Ectodermal cell (in vitro differentiated cells): ENCODE measurements around the gene SETD2.
"Not testable (repeated sequence)": the region's sequence is repeated elsewhere in the genome, so short reads cannot be mapped to it uniquely, and the experiment has no call there.

Source experiments
- H3K27ac ChIP-seq: 2 replicates; pipeline ENCODE4 v1.7.0; 2013; ENCODE audit warnings: mild to moderate bottlenecking, low read depth, low read length; ENCODE audit not compliant: insufficient read depth, poor library complexity, severe bottlenecking
- H3K27me3 ChIP-seq: 2 replicates; pipeline ENCODE4 v1.7.0; 2013; ENCODE audit warnings: mild to moderate bottlenecking, low read length; ENCODE audit not compliant: insufficient read depth, control insufficient read depth, poor library complexity, severe bottlenecking
- H3K36me3 ChIP-seq: one replicate; pipeline ENCODE4 v1.7.0; 2013; ENCODE audit warnings: low read length; ENCODE audit not compliant: control insufficient read depth, insufficient read depth
- H3K4me1 ChIP-seq: one replicate; pipeline ENCODE4 v1.7.0; 2013; ENCODE audit warnings: low read length; ENCODE audit not compliant: control insufficient read depth, insufficient read depth
- H3K4me3 ChIP-seq: 2 replicates; pipeline ENCODE4 v1.7.0; 2013; ENCODE audit warnings: low read depth, low read length, control low read depth; ENCODE audit not compliant: insufficient read depth
- H3K9me3 ChIP-seq: 2 replicates; pipeline ENCODE4 v1.7.0; 2013; ENCODE audit warnings: mild to moderate bottlenecking, low read length, moderate library complexity; ENCODE audit not compliant: control insufficient read depth
- WGBS, 2 experiments: methylation state at CpG; one replicate each; pipeline ENCODE4 v1.1.7; 2013; ENCODE audit warnings: missing lambda C conversion rate in 2 of 2; 5-methylcytosine and 5-hydroxymethylcytosine counted together

SETD2 gene

DNA sequence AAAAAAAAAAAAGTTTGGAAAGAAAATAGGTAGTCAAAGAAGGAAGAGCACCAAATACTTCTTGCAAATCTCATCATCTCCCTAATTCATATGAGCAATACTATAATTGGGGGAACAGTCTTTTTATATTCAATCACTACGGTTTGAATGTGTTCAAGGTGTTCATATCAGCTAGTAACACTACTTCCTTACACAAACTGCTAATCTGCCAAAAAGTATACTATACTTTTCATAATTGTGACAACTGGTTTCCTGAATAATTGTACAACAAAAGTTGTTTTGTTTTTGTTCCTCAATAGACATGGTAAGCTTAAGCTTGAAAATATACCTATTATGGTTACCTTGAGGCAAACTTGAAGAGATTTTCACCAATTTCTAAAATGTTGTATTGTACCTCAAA lies 12.1 kb downstream of the SETD2 start:
- Histone ChIP-seq H3K4me3 (no peak overlapping the region), H3K4me1 (no peaks in the 10 kb centered on the region), H3K27ac (no peak overlapping the region), H3K27me3 (no peaks in the 10 kb centered on the region), H3K9me3 (no peaks in the 10 kb centered on the region), H3K36me3 (no peaks in the 10 kb centered on the region)
- 100% methylated on average over 1 of the region's 1 CpG for WGBS, 2 experiments

DNA sequence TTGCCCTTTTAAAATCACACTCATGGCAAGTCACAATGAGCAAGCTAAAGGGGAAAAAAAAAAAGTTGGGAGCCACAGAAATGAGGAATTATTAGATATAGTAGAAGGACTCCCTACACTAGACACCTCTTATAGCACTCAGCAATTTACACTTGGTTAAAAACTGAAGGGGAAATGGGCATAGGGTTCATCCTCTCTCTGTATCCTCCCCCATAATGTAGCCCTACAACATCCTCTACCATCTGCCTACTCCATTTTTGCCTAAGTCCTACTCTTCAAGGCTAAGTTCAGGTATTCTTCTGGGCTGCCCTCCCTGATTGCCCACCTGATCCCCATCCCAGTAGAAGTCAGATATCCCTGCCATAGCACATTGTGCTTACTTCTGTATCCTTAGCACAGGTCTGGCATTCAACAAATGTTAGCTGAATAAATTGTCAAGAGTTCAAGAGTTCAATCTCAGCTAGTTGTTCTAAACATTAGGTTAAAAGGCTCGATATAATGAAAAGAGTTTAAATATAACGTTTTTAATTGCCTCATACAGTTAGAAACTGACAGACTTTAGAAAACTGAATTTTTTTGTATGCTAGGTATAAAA lies 14.5 kb downstream of the SETD2 start:
- no peaks in the 10 kb centered on the region for H3K36me3 ChIP-seq
- no peaks in the 10 kb centered on the region for H3K9me3 ChIP-seq
- H3K4me3 ChIP-seq: no peak overlapping the region
- WGBS, 2 experiments: 70 to 100% methylated on average over 1 to 2 of the region's 2 CpGs
- H3K27ac ChIP-seq: no peak overlapping the region
- no peaks in the 10 kb centered on the region for H3K4me1 ChIP-seq
- no peaks in the 10 kb centered on the region for H3K27me3 ChIP-seq

DNA sequence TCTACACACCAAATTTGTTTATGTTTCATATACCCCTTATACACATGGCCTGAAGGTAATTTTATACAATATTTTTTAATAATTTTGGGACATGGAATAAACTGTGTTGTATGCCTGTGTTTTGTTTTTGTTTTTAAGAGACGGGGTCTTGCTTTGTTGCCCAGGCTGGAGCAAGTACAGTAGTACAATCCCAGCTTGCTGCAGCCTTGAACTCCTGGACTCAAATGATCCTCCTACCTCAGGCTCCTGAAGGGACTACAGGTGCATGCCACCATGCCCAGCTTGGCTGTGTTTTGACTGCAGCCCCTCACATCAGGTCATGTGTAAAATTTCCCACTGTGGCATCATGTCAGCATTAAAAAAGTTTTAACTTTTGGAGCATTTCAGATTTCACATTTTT lies 18.6 kb downstream of the SETD2 start:
- H3K4me1 ChIP-seq: no peaks in the 10 kb centered on the region
- no peaks in the 10 kb centered on the region for H3K27me3 ChIP-seq
- no peaks in the 10 kb centered on the region for H3K36me3 ChIP-seq
- no peaks in the 10 kb centered on the region for H3K9me3 ChIP-seq
- no peak overlapping the region for H3K27ac ChIP-seq
- 92 to 100% methylated on average over 1 of the region's 1 CpG for WGBS, 2 experiments
- H3K4me3 ChIP-seq: no peak overlapping the region

DNA sequence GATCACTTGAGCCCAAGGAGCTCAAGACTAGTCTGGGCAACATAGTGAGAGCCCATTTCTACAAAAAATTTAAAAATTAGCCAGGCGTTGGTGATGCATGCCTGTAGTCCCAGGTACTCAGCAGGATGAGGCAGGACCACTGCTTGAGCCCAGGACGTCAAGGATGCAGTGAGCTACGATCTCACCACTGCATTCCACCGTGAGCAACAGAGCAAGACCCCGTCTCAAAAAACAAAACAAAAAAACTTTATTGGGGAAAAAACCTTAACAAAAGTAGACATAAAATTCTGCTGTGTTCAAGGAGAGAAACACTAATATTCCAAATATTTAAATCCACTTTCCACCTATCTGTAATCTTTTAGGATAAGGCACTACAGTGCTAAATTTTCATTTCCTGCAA lies 20.8 kb downstream of the SETD2 start:
- H3K27me3 ChIP-seq: no peaks in the 10 kb centered on the region
- WGBS, 2 experiments: 94 to 96% methylated on average over 5 of the region's 5 CpGs
- H3K9me3 ChIP-seq: no peaks in the 10 kb centered on the region
- H3K36me3 ChIP-seq: no peaks in the 10 kb centered on the region
- H3K4me1 ChIP-seq: no peaks in the 10 kb centered on the region
- no peak overlapping the region for H3K4me3 ChIP-seq
- H3K27ac ChIP-seq: no peak overlapping the region

DNA sequence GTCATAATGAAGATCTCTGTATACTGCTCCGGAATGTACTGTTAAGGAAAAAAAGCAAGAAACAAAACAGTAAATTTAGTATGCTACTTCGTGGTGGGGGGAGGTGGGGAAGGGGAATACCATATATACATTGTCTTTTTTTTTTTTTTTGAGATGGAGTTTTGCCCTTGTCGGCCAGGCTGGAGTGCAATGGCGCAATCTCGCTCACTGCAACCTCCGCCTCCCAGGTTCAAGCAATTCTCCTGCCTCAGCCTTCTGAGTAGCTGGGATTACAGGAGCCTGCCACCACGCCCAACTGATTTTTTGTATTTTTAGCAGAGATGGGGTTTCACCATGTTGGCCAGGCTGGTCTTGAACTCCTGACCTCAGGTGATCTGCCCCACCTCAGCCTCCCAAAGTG lies 21.4 kb downstream of the SETD2 start:
- not testable (repeated sequence) for H3K27ac ChIP-seq

DNA sequence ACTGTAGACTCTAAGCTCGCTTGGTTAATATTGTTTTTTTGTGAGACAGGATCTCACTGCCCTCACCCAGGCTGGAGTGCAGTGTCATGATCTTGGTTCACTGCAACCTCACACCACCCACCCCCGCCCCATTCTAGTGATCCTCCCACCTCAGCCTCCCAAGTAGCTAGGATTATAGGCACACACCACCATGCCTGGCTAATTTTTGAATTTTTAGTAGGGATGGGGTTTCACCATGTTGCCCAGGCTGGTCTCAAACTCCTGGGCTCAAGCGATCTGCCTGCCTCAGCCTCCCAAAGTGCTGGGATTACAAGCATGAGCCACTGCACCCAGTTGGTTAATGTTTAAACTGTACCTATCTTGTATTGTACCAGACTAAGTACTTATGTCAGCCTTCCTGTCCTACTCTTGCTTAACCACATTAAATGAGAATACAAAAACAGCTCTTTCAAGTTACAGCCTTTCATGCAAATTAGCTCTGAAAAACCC lies 22.9 kb downstream of the SETD2 start:
- H3K27me3 ChIP-seq, H3K4me3 ChIP-seq, H3K36me3 ChIP-seq, H3K9me3 ChIP-seq, H3K4me1 ChIP-seq, H3K27ac ChIP-seq: not testable (repeated sequence)
- WGBS, 2 experiments: 84 to 91% methylated on average over 2 to 3 of the region's 3 CpGs

More for the DNA sequence above, 21.4 kb downstream of the SETD2 start:
- H3K4me1 ChIP-seq, H3K36me3 ChIP-seq, H3K27me3 ChIP-seq, H3K9me3 ChIP-seq, H3K4me3 ChIP-seq: not testable (repeated sequence)
- 95 to 97% methylated on average over 7 of the region's 7 CpGs for WGBS, 2 experiments

DNA sequence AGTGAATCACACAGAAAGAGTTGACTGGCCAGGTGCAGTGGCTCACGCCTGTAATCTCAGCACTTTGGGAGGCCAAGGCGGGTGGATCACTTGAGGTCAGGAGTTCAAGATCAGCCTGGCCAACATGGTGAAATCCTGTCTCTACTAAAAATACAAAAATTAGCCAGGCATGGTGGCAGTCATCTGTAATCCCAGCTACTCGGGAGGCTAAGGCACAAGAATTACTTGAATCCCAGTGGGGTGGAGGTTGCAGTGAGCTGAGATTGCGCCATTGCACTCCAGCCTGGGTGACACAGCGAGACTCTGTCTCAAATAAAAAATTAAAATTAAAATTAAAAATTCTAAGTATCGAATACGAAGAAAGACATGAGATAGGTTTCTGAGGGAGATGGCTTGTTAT lies 23.4 kb downstream of the SETD2 start:
- H3K27ac ChIP-seq, H3K9me3 ChIP-seq, H3K4me3 ChIP-seq, H3K27me3 ChIP-seq, H3K4me1 ChIP-seq, H3K36me3 ChIP-seq: not testable (repeated sequence)
- 91 to 95% methylated on average over 6 to 7 of the region's 7 CpGs for WGBS, 2 experiments

DNA sequence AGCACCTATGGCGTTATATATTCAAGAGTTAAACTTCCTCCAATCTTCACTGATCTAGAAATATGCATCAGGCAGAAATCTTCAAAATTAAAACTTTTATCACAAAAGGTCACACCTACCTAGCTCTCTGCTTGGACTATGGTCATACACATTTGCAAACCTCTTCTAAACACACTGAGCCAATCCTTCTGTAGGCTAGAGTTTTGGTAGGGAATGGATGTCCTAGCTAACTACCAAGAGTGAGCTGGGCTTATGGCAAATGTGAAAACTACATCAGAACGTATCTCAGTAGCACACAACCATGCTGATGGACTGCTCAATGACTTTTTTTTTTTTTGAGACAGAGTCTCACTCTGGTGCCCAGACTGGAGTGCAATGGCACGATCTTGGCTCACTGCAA lies 29.6 kb downstream of the SETD2 start:
- no peaks in the 10 kb centered on the region for H3K36me3 ChIP-seq
- 91 to 93% methylated on average over 3 of the region's 3 CpGs for WGBS, 2 experiments
- H3K4me3 ChIP-seq: no peak overlapping the region
- H3K27me3 ChIP-seq: no peaks in the 10 kb centered on the region
- H3K9me3 ChIP-seq: no peaks in the 10 kb centered on the region
- no peaks in the 10 kb centered on the region for H3K4me1 ChIP-seq
- no peak overlapping the region for H3K27ac ChIP-seq

DNA sequence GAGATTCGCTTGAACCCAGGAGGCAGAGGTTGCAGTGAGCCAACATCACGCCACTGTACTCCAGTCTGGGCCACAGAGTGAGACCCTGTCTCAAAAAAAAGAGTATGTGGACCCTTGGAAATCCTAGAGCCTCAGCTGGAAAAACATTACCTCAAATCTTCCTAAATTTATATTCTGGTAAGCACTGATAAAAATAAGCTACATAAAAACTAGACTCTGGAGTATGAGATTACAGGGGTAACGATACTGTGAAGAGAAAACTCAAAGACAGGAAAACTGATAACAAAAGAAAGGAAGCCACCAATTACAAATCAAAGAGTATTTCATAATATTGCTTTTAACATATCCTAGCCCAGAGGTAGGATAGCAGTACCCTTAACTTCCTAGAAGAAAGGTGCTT lies 30.3 kb downstream of the SETD2 start:
- no peak overlapping the region for H3K27ac ChIP-seq
- no peaks in the 10 kb centered on the region for H3K4me1 ChIP-seq
- no peaks in the 10 kb centered on the region for H3K27me3 ChIP-seq
- no peak overlapping the region for H3K4me3 ChIP-seq
- H3K36me3 ChIP-seq: no peaks in the 10 kb centered on the region
- WGBS, 2 experiments: 89 to 93% methylated on average over 2 to 3 of the region's 3 CpGs
- H3K9me3 ChIP-seq: no peaks in the 10 kb centered on the region

DNA sequence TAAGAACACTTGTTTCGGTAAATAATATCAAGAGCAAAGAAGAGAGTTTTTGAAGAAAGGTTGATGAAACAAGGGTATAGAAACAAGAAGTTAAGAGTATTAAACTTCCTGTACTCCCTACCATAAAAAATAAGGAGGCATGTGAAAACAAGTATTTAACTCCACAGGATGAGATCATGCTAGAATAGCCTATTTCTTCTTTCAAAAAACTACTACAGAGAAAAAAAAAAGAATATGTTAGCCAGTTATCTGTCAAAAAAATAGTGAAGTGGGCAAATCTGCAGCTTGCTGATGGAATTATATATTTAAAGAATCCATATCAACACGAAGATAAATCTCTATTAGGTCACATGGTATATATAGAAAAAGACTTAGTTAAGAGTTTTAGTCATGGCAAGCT lies 33.4 kb downstream of the SETD2 start:
- Histone ChIP-seq H3K9me3 (no peaks in the 10 kb centered on the region), H3K4me3 (no peak overlapping the region), H3K36me3 (no peaks in the 10 kb centered on the region), H3K4me1 (no peaks in the 10 kb centered on the region), H3K27me3 (no peaks in the 10 kb centered on the region), H3K27ac (no peak overlapping the region)
- no CpG with 5 or more reads among the region's 2 CpGs for WGBS, 2 experiments

DNA sequence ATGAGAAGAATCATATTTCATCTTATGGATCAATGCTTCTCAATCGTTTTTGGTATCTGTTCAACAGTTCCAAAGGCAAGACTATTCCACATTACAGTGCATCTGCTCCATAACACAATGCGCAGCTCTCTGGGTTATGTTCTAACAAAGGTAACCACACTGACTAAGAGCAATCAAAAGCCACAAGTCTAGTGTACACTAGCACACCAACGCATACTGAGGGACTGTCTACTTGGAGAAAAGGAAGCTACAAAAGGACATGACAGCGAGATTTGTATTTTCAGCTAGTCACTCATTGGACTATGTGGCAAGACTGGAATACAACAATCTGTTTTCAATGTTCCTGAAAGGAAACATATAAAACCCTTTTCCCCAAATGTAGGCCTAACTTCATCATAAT lies 35.8 kb downstream of the SETD2 start:
- no peaks in the 10 kb centered on the region for H3K4me1 ChIP-seq
- no peaks in the 10 kb centered on the region for H3K9me3 ChIP-seq
- no peak overlapping the region for H3K4me3 ChIP-seq
- peaks cover 12% of the 10 kb centered on the region for H3K36me3 ChIP-seq
- H3K27ac ChIP-seq: no peak overlapping the region
- 91 to 94% methylated on average over 4 of the region's 4 CpGs for WGBS, 2 experiments
- H3K27me3 ChIP-seq: no peaks in the 10 kb centered on the region
